ENCODE data around the gene MTCL3.
A peak's percentile ranks its signal among the peaks of the same experiment; 100 is the strongest.

MTCL3 gene

GRCh38 chr6:127468936-127469335, 50.2 kb downstream of the MTCL3 start:
- no peak for DNase-seq (ENCODE audit: low read depth in 3 of 3, low spot score in 1 of 3)

- no peak for DNase-seq (ENCODE audit: low read depth in 3 of 3, low spot score in 1 of 3)
These were observed 52.7 kb downstream of the MTCL3 start for GRCh38 chr6:127466416-127466815.

- DNase-seq (ENCODE audit: low read depth in 3 of 3, low spot score in 1 of 3), result peak in 2 of 3 donors; percentile 17 to 42
These were observed 54.2 kb downstream of the MTCL3 start for GRCh38 chr6:127464881-127465459.

- no peak for DNase-seq (ENCODE audit: low read depth in 3 of 3, low spot score in 1 of 3)
These were observed 54.8 kb downstream of the MTCL3 start for GRCh38 chr6:127464161-127464880.

GRCh38 chr6:127463056-127463455, 56.1 kb downstream of the MTCL3 start:
- DNase-seq (ENCODE audit: low read depth in 3 of 3, low spot score in 1 of 3), result no peak

DNA sequence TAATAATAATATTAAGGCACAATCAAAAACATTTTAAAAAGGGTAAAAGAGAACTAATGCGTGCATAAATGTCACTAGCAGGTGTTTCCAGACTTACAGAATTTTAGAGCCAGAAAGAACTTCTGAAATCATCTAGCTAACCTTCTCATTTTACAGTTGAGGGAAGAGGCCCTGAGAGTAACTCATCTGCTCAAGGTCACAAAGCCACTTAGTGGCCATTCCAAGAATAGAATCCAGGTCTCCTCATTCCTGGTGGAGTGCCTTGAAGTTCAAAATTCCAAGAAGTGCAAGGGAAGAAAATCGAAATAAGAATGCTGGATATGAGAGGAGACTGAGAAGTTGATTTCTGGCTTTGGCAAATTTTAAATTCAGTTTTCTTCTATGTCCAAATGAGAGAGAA, 56.8 kb downstream of the MTCL3 start:
- DNase-seq (ENCODE audit: low read depth in 3 of 3, low spot score in 1 of 3), result no peak

DNA sequence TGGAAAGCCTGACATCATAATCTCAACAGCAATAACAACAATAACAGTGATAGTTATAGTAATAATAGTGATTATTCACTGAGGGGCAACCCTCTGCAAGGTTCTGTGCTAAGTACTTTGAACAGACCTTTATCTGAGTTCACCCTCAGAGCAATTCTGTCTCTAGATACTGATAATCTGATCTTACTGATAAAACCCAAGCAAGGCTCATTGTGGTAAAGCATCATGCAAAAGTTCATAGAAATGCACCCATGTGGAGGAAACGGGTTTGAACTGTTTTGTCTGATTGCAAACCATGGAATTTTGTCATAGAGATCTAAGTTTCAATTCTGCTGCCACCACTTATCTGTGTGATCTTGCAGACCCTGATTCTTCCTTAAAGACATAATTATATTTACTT, 58.7 kb downstream of the MTCL3 start:
- no peak for DNase-seq (ENCODE audit: low read depth in 3 of 3, low spot score in 1 of 3)

DNA sequence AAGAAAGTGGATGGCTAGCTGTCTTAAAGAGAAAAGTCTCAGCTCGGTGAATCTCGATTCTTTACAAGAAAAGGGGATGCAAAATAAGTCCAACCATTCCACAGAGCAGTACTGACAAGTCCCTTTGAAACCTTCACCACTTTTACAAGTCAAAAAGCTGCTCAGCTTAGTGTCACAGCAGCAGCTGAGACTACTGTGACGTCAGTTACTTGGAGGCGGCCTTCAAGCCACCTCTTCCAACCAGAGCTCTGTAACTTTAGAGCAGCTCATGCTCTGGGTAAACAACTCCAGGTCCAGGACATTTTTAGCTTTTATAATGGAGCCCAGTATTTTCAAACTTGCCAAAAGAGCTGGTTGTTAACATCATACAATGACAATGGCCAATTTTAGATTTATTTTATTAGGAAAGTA, 59.9 kb downstream of the MTCL3 start, which contains the start of gene KIAA0408:
Gene KIAA0408, minus strand, starts transcription at position 159 of the 411 bp plus-strand sequence. CDS start 5,408 bp downstream, outside the sequence.
- no peak for DNase-seq (ENCODE audit: low read depth in 3 of 3, low spot score in 1 of 3)

GRCh38 chr6:127458817-127459216, 60.3 kb downstream of the MTCL3 start:
- DNase-seq (ENCODE audit: low read depth in 3 of 3, low spot score in 1 of 3), result no peak

DNA sequence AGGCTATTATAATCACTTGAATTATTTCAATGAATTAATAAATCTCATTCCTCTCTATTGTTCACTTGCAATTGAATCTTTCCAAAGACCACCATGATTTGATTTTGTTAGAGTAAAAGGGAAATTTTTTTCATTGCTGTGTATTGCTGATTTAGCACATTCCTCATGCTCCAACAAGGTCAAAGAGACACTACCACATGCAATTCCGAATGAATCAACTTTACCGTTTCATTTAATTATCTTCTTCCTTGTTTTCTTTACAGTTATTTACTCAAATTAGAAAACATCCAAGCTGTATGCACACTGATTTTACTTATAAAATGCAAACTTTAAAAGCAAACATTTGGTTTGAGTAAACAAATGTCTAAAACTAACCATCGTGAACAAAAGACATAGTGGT, 60.9 kb downstream of the MTCL3 start:
- no peak for DNase-seq (ENCODE audit: low read depth in 3 of 3, low spot score in 1 of 3)

DNA sequence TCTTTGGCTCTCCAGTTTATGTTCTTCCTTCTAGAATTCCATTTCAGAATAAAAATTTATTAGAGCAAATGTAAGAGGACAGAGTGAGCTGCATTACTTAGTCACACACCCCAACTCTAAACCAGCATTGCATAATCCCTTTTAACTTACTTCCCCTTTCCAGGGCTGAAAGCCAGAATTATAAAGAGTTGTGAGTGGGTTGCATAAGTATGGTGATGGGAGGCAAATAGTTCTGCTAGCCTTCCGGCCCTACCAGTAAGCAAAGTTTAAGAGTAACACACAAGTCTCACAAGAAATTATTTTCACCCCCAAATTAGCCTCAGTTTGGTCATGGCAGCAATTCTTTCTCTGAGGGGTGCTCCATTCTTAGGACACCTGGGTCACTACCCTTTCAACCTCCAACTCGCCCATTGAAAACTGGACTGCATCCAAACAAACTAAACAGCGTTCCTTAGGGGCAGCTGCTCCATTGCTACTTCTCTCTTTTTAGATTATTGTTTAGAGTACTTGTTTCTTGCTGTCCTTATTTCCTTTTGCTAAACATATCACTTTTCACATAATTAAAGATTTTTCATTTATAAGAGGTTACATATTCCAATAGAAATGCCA, 61.6 kb downstream of the MTCL3 start:
- DNase-seq (ENCODE audit: low read depth in 3 of 3, low spot score in 1 of 3), result no peak

DNA sequence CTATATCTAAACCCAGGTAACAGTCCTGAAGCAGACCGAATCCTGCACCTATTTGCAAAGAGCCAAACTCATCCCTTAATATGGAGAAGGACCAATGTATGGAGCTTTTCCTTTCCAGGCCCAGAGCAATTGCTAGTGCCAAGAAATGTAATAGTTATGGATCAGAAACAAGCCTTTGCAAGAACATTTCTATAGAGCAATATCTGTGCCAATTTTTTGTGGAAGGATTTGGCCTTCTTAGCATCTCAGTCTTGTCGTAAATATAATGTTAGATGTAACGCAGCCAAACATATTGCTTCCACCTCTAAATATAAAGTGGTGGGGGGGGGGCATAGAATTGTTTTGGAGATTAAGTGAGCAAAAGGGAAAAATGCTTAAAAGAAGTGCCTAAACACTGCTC, 62.7 kb downstream of the MTCL3 start:
- DNase-seq (ENCODE audit: low read depth in 3 of 3, low spot score in 1 of 3), result no peak

GRCh38 chr6:127453845-127454619, 65.1 kb downstream of the MTCL3 start:
- no peak for DNase-seq (ENCODE audit: low read depth in 3 of 3, low spot score in 1 of 3)

DNA sequence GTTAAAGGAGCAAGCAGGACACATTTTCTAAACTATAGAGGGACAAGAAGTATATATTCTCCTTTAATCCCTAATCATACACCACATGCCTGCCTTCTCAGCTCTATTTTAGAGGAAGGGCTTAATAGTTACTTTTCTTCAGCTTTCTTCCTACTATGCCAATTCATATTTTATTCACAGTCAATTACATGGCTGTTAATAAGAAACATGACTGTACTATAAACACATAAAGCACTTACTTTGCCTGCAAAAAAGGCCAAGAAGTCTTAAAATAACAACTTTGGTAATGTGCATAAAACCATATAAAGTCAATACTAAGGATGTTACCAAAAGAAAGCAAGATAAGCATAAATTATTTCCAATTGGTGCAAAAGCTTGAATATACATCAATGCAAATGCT, 66.3 kb downstream of the MTCL3 start:
- DNase-seq (ENCODE audit: low read depth in 3 of 3, low spot score in 1 of 3), result no peak

GRCh38 chr6:127451388-127451787, 67.7 kb downstream of the MTCL3 start:
- DNase-seq (ENCODE audit: low read depth in 3 of 3, low spot score in 1 of 3), result no peak

- no peak for DNase-seq (ENCODE audit: low read depth in 3 of 3, low spot score in 1 of 3)
These were observed 71.4 kb downstream of the MTCL3 start for GRCh38 chr6:127447780-127448179.

DNA sequence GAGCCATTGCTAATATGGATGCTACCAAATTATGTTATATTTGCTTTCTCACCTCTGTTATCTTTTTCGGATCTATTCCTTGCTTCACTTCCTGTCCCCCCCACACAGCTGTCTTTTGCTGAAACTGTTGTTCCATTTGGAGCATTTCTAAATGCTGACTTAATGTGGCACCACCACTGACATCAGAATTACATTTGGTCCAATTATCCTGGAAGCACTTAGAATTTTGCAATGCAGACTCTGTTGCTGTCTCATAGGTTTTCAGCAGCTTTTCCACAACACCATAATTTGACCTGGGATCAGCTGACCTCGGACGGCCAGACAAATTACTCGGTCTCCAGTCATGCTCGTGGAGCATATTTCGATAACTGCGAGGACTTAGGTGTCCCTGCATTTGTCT, 72.8 kb downstream of the MTCL3 start:
- DNase-seq (ENCODE audit: low read depth in 3 of 3, low spot score in 1 of 3), result no peak

DNA sequence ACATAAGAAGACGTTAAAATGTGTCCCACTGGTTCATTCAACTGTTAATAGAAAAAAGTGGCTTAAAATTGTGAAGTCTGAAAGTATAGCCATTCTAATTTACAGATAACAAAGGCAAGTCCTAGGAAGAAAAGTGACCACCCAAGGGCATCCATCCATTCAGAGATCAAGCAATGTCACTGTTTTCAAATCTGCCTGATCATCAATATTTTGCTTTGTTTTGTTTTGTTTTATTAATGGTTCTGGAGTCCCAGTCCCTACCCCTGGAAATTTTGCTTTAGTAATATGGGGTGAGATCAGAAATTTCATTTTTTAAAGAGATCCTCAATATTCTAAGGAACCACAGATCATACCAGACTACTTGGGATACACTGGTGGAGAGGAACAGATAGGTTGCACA, 77.3 kb downstream of the MTCL3 start:
- DNase-seq (ENCODE audit: low read depth in 3 of 3, low spot score in 1 of 3), result no peak

- DNase-seq (ENCODE audit: low read depth in 3 of 3, low spot score in 1 of 3), result no peak
These were observed 79.4 kb downstream of the MTCL3 start for GRCh38 chr6:127439718-127440117.

GRCh38 chr6:127436578-127437110, 82.5 kb downstream of the MTCL3 start:
- DNase-seq (ENCODE audit: low read depth in 3 of 3, low spot score in 1 of 3), result no peak

GRCh38 chr6:127435626-127436220, 83.4 kb downstream of the MTCL3 start:
- no peak for DNase-seq (ENCODE audit: low read depth in 3 of 3, low spot score in 1 of 3)
